Rectal smooth muscle tissue (tissue), 1 donor: ENCODE results near the gene HLCS.

Experiments
- H3K27ac ChIP-seq: one replicate; pipeline ENCODE4 v1.7.0; 2013; ENCODE audit warnings: low read depth, low read length, inconsistent platforms
- H3K27me3 ChIP-seq: one replicate; pipeline ENCODE4 v1.7.0; 2013; ENCODE audit warnings: low read length; ENCODE audit not compliant: control insufficient read depth, insufficient read depth
- H3K36me3 ChIP-seq: one replicate; pipeline ENCODE4 v1.7.0; 2013; ENCODE audit warnings: low read length; ENCODE audit not compliant: control insufficient read depth, insufficient read depth
- H3K4me1 ChIP-seq: one replicate; pipeline ENCODE4 v1.7.0; 2013; ENCODE audit warnings: low read length; ENCODE audit not compliant: control insufficient read depth, insufficient read depth
- H3K4me3 ChIP-seq: one replicate; pipeline ENCODE4 v1.7.0; 2013; ENCODE audit warnings: low read length
- H3K9ac ChIP-seq: one replicate; pipeline ENCODE4 v1.7.0; 2013; ENCODE audit warnings: low read length

Gene HLCS

DNA sequence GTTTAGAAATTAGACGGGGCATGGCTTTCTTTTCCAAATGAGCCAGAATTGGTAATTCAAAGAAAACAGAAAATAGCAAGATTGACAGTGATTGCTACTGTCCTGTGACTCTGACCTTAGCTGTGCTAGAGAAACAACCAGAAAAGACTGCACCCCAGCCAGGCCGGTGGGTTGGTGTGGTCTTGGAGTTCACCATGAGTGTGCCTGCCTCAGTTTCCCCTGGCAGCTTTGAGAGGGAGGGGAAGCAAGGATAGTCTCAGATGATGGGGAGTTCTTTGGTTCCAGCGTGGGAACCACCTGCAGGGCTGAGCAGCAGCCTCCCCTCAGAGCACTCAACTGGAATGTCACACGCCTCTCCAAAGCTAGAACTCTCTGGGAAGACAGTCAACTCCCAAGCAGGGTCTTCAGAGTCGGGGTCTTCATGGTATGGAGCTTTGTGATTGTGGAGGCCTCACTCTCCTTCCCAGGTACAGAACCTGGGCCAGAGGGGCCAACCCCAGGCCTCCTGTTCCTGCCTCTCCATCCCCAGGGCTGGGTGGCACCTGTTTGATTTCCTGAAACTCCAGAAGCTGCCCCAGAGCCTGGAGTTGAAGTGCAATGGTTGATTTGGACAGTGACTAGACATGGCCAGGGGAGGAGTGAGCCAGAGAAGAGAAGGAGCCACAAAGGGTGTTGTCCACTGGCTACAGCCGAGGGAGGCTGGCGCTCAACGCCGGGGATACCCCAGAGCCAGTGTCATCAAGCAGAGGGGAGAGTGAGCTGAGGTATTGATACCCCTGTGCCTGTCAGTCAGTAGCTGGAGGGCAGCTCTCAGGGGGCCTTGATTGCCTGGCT is 231.9 kb downstream of the HLCS start:
- H3K9ac ChIP-seq, result no peak overlapping the region
- H3K4me3 ChIP-seq, result no peak overlapping the region
- H3K27ac ChIP-seq, result no peak overlapping the region
- H3K36me3 ChIP-seq, result no peaks in the 10 kb centered on the region
- no peaks in the 10 kb centered on the region for H3K4me1 ChIP-seq
- H3K27me3 ChIP-seq, result no peaks in the 10 kb centered on the region

DNA sequence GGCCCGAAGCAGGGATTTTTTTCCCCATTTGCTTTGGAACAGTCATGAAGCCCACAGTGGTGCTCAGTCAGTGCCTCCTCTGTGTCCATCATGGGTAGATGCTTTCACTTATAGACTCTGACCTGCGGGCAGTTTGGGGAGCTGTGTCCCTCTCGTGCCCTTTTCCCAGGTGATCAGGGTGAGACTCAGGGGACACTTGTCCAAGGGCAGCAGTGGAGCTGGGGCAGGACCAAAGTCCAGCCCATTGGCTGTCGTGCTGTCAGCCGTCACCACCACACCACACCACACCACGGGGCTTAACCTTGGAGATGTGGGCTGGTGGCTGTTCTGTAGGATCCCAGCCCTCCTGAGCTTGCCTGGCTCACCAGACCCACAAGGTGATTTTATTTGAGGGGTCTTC is 232.6 kb downstream of the HLCS start:
- Histone ChIP-seq H3K36me3 (no peaks in the 10 kb centered on the region), H3K9ac (no peak overlapping the region), H3K4me1 (no peaks in the 10 kb centered on the region), H3K27me3 (no peaks in the 10 kb centered on the region), H3K4me3 (no peak overlapping the region), H3K27ac (no peak overlapping the region)

DNA sequence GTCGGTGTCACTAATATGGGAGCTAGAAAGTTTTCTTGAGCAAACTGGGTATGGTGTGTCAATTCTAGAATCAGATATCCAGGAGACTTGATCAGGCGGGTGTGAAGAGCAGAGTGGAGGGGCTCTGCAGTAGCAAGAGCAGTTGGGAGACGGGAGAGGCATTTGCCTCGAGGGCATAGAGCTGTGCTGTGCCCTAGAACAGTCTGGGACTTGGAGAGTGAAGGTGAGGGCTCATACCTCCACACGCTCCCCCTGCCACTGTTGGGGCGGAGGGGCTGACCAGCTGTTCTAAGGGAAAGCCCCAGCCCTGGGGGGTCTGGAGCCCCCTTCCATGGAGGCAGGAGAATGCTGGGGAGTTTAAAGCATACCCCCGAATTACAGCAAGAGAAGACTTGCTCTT is 233.7 kb downstream of the HLCS start:
- no peaks in the 10 kb centered on the region for H3K27me3 ChIP-seq
- no peaks in the 10 kb centered on the region for H3K36me3 ChIP-seq
- H3K4me3 ChIP-seq, result no peak overlapping the region

DNA sequence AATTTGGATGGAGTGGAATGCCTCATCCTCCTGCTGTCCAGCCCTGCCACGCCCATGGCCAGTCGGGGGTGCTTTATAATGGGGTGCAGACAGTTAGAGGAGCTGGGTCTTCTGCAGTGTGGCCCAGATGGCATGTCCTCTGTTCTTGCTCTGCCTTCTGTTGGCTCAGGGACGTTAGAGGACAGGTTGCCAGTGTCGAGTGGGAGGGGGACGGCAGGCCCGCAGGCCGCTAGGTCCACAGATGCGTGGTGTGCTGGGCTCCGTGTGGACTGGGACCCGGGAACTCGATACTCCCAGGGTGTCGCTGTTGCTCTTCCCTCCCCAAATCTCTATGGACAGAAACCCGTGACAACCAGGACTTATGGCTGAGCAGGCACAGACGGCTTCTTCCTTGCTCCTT is 234.3 kb downstream of the HLCS start:
- no peaks in the 10 kb centered on the region for H3K36me3 ChIP-seq

More for the DNA sequence above, 233.7 kb downstream of the HLCS start:
- H3K27ac ChIP-seq, result no peak overlapping the region
- H3K9ac ChIP-seq, result no peak overlapping the region
- H3K4me1 ChIP-seq, result no peaks in the 10 kb centered on the region

DNA sequence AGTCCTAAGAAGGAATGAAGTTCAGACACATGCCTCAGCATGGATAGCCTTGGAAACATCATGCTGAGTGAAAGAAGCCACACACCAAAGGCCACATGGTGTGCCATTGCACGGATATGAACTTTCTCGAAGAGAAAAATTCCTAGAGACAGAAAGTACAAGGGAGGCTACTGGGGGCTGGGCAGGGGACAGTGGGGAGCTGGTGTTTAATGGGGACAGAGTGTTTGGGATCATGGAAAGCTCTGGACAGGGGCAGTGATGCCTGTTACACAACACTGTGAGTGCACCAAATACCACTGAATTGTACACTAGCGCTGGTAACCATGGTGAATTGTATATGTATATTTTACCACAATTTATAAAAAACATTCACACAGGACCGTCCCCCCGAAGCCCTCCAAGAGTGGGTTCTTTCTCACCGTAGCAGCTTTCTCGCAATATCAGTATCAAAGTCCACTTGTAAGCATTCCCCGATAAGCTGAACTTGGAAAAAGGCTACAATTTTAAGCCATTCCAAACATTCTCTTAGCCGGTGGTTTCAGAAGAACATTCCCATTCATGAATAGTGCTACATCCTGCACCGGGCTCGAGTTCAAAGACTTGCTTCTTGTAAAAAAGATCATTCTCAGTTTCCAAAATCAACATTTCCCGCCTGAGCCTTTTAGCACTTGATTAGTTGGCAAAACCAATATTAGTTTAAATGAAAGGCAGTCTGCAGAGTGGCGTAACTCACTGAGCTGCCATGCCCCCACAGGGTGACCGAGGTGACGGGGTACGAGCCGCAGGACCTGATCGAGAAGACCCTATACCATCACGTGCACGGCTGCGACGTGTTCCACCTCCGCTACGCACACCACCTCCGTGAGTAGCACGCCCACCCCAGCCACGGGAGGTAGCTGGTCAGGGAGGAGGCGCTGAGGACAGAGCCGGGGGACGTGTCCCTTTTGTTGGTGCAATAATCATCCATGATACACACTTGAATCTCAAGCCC is 235.9 kb downstream of the HLCS start:
- Histone ChIP-seq H3K4me3 (no peak overlapping the region), H3K9ac (no peak overlapping the region), H3K36me3 (no peaks in the 10 kb centered on the region), H3K4me1 (no peaks in the 10 kb centered on the region), H3K27me3 (no peaks in the 10 kb centered on the region), H3K27ac (no peak overlapping the region)

More for the DNA sequence above, 234.3 kb downstream of the HLCS start:
- H3K27me3 ChIP-seq, result no peaks in the 10 kb centered on the region
- H3K4me1 ChIP-seq, result no peaks in the 10 kb centered on the region
- H3K4me3 ChIP-seq, result no peak overlapping the region
- no peak overlapping the region for H3K9ac ChIP-seq
- no peak overlapping the region for H3K27ac ChIP-seq

DNA sequence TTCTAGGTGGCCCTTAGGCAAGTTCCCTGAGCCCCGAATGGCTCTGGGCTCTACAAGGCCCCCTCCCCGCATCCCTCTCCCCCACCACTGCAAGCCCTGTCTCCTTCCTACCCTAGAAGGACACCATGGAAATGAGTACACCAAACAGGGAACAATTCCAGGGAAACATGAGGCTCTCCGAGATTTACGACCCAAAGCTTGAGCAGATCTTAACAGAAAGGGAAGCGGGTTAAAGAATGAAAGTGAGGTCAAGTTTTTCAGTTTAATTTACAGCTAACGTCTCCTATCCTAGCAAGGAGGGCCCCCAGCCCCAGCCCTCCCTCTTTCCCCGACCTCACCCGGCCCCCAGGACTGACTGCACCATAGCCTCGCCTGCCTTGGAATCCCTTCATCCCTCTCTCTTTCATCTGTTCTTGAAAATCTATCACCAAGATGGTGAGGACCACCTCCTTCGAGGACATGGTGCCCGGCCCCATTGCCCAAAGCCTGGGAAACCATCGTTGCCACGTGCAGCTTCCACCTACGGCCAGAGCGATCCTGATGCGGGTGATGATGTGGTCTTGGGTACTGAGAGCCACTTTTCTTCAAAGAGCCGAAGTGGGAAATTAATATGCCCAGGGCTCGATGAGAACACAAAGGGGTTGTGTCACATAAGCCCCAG is 237.0 kb downstream of the HLCS start:
- H3K27ac ChIP-seq, result no peak overlapping the region
- no peaks in the 10 kb centered on the region for H3K36me3 ChIP-seq
- no peaks in the 10 kb centered on the region for H3K27me3 ChIP-seq
- H3K9ac ChIP-seq, result no peak overlapping the region
- no peak overlapping the region for H3K4me3 ChIP-seq
- H3K4me1 ChIP-seq, result no peaks in the 10 kb centered on the region

DNA sequence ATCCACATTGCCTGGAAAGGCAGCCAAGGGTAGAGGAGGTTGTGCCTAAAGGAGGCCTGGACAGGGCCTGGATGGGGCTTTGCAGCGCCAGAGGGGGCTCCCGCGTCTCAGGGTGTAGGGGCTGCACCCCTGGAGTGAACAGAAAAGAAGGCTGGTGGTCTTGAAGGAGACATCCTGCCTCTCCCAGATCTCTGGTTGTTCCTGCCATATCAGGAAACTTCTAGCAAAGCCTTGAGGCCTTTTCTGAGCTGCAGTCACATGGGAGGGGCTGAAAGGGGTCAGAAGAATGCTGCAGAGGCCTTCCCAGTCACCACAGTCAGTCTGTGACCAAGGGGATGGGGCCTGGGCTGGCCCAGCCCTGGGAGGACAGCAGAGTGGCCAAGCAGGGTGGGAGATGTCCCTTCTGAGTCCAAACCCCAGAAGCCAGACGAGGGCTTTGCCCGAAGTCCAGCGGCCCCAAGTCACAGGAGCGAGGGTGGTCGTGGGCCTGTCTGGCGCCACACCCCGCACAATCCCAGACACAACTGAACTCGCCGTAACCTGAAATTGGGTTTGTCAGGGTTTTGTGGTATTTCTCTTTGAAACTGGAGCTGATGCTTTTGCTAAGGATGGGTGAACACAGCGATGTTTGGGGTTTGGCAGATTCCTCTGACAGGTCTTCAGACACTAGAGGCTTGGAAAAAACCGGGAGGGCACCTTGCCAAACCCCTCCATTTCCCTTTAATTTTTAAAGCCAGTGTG is 237.9 kb downstream of the HLCS start:
- no peaks in the 10 kb centered on the region for H3K36me3 ChIP-seq
- H3K27ac ChIP-seq, result no peak overlapping the region
- H3K27me3 ChIP-seq, result no peaks in the 10 kb centered on the region
- no peaks in the 10 kb centered on the region for H3K4me1 ChIP-seq
- no peak overlapping the region for H3K4me3 ChIP-seq
- H3K9ac ChIP-seq, result no peak overlapping the region

DNA sequence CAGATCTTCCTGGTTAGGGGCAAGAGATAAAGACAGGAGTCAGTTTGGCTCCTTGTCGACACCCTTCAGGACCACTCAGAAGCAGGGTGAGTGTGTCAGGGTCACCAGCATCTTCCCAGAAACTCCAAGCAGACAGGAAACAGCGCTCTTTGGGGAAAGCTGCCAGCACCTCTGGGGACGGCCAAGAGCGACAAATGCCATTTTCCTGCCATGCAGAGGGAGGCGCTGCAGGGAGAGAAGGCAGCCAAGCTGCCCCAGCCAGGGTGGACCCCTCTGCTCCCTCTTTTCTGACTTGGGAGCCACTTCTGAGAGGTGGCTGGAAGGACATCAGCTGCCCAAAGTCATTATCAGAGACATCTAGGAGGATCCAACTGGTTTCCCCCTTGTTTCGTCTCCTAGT is 238.6 kb downstream of the HLCS start:
- H3K27me3 ChIP-seq, result no peaks in the 10 kb centered on the region
- H3K36me3 ChIP-seq, result no peaks in the 10 kb centered on the region
- no peak overlapping the region for H3K9ac ChIP-seq
- H3K27ac ChIP-seq, result no peak overlapping the region
- no peaks in the 10 kb centered on the region for H3K4me1 ChIP-seq
- H3K4me3 ChIP-seq, result no peak overlapping the region

DNA sequence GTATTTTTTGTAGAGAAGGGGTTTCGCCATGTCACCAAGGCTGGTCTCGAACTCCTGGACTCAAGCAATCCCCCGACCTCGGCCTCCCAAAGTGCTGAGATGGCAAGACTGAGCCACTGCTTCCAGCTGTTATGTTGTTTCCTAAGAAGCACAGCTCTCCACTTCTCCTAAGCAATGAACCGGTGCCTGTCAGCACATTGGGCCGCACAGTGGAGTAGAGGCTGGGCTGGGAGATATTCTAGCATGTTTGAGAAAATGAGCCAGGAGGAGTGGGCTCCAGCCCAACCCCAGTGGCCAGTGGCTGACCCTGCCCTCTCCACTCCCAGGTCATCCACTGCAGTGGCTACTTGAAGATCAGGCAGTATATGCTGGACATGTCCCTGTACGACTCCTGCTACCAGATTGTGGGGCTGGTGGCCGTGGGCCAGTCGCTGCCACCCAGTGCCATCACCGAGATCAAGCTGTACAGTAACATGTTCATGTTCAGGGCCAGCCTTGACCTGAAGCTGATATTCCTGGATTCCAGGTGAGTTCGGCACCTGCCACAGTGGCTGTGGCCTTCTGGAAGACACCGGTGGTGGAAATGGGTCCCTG is 240.6 kb downstream of the HLCS start:
- Histone ChIP-seq H3K27me3 (no peaks in the 10 kb centered on the region), H3K9ac (no peak overlapping the region), H3K27ac (no peak overlapping the region), H3K4me1 (no peaks in the 10 kb centered on the region), H3K36me3 (no peaks in the 10 kb centered on the region), H3K4me3 (no peak overlapping the region)

DNA sequence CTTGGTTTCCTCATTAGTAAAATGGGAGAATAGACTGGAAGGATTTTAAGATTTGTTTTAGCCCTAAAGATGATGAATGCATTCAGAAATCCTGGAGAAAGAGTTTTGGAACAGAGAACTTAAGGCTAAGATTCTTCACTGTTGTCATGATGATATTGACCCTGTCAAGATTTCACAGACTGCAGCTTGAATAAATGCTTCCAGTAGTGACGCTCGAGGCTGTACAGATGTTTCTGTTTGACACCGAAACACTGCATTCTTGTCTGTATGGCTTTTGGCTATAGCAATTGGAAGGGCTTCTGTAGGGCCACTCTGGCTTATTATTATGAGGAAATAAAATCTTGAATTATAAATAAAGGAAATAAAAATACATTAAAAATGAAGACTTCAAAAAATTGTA is 241.8 kb downstream of the HLCS start:
- Histone ChIP-seq H3K36me3 (no peaks in the 10 kb centered on the region), H3K4me3 (no peak overlapping the region), H3K9ac (no peak overlapping the region), H3K27ac (no peak overlapping the region), H3K27me3 (no peaks in the 10 kb centered on the region), H3K4me1 (no peaks in the 10 kb centered on the region)

DNA sequence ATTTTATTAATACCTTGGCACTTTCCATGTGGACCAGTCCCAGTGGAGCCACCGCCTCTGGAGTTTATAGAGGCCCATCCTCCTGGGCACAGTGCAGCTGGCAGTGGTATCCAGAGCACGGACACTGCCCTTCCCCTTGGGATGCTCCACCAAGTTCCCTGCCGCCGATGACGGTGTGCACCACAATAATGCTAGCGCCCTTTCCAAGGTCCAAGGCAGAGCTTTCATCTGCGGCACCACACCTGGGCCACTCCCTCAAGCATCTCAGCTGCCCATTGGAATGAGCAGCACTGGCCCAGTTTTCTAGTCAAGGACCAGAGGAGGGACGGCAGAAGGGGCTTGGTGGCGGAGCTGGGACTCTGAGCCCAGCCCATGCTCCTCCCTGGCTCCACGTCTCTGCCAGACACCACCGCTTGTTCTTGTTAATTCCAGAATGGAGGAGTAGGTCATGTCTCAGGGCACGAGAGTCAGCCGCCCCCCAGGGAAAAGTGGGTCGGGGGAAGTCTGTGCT is 243.0 kb downstream of the HLCS start:
- Histone ChIP-seq H3K4me3 (no peak overlapping the region), H3K9ac (no peak overlapping the region), H3K27ac (no peak overlapping the region), H3K27me3 (no peaks in the 10 kb centered on the region), H3K4me1 (no peaks in the 10 kb centered on the region), H3K36me3 (no peaks in the 10 kb centered on the region)
